ENCODE measurements around the gene TXNRD3.

DNA sequence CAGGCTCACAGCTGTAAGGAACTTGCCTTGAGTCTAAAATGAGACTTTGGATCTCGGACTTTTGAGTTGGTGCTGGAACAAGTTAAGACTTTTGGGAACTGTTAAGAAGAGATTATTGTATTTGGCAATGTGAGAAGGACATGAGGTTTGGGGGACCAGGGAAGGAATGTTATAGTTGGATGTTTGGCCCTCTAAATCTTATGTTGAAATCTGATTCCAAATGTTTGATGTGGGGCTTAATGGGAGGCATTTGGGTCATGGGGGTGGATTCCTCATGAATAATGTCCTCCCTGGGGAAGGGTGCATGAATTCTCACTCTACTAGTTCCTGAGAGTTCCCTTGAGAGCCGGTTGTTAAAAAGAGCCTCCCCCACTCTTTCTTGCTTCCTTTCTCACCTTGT is 30.6 kb upstream of the TXNRD3 start:
- TF ChIP-seq, protein P1, sequence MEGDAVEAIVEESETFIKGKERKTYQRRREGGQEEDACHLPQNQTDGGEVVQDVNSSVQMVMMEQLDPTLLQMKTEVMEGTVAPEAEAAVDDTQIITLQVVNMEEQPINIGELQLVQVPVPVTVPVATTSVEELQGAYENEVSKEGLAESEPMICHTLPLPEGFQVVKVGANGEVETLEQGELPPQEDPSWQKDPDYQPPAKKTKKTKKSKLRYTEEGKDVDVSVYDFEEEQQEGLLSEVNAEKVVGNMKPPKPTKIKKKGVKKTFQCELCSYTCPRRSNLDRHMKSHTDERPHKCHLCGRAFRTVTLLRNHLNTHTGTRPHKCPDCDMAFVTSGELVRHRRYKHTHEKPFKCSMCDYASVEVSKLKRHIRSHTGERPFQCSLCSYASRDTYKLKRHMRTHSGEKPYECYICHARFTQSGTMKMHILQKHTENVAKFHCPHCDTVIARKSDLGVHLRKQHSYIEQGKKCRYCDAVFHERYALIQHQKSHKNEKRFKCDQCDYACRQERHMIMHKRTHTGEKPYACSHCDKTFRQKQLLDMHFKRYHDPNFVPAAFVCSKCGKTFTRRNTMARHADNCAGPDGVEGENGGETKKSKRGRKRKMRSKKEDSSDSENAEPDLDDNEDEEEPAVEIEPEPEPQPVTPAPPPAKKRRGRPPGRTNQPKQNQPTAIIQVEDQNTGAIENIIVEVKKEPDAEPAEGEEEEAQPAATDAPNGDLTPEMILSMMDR (IDR thresholded peaks at IDR 0.05; ENCODE audit: low read depth, low read length), result no peak
- no peak for TF ChIP-seq EZH2phosphoT487 (IDR thresholded peaks at IDR 0.05; ENCODE audit: low read depth)
